Measurements from ENCODE around the gene TBX6.
"Not testable (repeated sequence)": the region's sequence is repeated elsewhere in the genome, so short reads cannot be mapped to it uniquely, and the experiment has no call there.

Gene TBX6

DNA sequence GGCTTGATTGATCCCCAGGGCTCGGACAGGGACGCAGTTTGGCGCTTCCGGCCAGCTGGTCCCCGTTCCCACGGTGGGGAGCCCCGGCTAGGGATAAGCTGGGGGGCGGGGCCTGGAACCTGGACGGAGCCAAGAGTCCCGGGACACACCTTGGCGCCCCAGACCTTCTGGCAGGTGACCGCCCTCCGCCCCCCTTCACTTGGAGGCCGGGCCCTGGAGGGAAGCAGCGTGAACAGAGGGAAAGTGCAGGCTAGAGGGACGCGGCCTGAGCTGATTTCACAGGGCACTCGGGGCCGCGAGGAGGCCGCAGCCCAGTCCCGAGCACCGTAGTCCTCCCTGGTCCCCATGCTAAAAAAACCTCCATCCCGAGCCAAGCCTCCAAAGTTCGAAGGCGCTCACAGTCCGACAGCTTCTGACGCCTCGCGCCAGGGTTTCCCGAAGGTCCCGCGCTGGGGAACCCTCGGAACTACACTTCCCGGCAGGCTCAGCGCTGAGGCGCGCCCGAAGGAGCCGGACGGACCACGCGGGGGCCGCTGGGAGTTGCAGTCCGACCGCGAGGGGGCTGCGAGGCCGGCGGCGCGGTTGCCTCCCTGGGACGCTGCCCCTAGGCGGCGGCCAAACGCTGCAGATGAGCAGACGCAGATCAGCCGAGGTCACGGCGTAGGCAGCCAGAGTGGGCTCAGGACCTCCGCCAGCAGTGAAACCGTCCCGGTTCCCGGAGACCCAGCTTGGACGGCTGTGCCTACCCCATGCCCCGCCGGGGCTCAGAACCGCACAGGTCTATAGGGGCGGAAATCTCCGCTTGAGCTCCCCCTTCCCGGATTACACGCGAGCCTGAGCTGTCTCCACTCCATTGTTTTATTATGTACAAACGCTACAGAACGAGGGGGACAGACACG lies at the start of gene TBX6:
Gene TBX6, minus strand, starts transcription at position 451 of the 899 bp plus-strand sequence. CDS start 731 bp downstream, outside the sequence.
- peak; percentile 84 to 93 for DNase-seq (ENCODE audit: low read depth in 2 of 2)

DNA sequence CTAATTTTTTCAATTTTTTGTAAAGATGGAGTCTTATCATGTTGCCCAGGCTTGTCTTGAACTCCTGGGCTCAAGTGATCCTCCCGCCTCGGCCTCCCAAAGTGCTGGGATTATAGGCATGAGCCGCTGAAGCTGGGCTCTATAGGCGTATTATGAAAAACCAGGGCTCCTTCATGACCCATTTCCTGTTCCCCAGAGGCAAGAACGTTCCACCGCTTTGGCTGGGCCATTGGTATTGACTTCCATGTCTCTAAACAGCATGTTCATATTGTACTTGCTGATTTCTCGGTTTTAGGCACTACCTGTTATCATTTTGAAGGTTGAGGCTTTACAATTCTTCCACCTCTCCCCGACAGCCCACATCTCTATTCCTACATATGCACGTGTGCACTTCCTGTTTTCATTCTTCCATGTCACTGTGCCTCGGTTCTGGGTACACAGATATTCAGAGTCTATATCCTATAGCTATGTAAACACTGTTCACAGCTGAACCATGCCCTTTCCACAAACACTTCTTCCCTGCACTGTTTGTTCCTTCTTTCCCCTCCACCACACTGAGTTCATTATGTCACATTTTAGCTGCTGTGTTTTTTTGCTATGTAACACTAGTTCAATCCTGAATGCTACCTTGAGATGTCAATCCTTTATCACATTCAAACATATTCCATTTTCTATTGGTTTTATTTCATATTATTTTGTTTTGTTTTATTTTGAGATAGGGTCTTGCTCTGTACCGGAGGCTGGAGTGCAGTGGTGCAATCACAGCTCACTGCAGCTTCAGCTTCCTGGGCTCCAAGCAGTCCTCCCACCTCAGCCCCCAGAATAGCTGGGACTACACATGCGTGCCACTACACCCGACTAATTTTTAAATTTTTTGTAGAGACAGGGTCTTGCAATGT lies 48.1 kb upstream of the TBX6 start:
- DNase-seq (ENCODE audit: low read depth in 2 of 2) = no peak

GRCh38 chr16:30137897-30138296 lies 46.2 kb upstream of the TBX6 start:
- DNase-seq (ENCODE audit: low read depth in 2 of 2) = no peak

- DNase-seq (ENCODE audit: low read depth in 2 of 2) = no peak
Observed at GRCh38 chr16:30136971-30137605, 45.4 kb upstream of the TBX6 start.

DNA sequence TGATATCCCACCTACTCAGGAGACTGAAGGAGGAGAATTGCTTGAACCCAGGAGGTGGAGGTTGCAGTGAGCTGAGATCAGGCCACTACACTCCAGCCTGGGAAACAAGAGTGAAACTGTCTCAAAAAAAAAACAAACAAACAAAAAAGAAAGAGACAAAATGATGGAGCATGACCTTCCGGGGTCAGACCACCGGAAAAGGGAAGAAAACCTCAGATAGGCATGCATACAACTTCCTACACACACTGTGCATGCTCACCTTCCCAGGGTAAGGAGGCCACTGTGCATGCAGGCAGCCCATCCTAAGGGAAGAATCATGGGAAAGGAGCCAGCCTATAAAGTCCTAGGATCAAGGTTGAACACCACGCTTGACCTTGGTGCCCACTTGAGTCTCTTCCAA lies 40.9 kb upstream of the TBX6 start:
- no peak for DNase-seq (ENCODE audit: low read depth in 2 of 2)

- no peak for DNase-seq (ENCODE audit: low read depth in 2 of 2)
Observed at GRCh38 chr16:30131869-30132475, 40.2 kb upstream of the TBX6 start.

DNA sequence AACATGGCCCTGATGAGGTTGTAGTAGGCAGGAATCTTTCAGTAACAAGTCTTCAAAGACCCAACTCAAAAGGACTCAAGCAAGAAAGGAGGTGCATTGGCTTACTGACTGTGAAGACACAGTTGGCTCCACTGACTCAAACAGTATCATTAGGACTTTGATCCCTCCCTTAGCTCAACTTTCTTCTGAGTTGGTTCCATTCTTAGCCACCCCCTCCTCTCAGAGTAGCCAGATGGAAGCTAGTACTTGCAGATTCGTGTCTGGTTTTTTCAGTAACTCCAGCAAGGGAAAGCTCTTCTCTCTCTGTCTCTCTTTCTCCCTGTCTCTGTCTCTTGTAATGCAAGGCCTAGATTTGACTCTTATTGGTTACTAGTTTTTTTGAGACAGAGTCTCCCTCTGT lies 36.3 kb upstream of the TBX6 start:
- no peak for DNase-seq (ENCODE audit: low read depth in 2 of 2)

DNA sequence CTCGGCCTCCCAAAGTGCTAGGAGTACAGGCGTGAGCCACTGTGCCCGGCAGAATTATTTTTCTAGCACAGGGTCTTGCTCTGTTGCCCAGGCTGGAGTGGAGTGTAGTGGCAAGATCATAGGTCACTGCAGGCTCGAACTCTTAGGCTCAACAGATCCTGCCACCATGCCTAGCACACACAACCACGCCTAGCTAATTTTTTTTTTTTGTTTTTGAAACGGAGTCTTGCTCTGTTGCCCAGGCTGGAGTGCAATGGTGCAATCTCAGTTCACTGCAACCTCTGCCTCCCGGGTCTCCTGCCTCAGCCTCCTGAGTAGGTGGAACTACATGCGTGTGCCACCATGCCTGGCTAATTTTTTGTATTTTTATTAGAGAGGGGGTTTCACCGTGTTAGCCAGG lies 34.0 kb upstream of the TBX6 start:
- DNase-seq (ENCODE audit: low read depth in 2 of 2) = not testable (repeated sequence)

GRCh38 chr16:30124985-30125379 lies 33.3 kb upstream of the TBX6 start:
- DNase-seq (ENCODE audit: low read depth in 2 of 2) = no peak

DNA sequence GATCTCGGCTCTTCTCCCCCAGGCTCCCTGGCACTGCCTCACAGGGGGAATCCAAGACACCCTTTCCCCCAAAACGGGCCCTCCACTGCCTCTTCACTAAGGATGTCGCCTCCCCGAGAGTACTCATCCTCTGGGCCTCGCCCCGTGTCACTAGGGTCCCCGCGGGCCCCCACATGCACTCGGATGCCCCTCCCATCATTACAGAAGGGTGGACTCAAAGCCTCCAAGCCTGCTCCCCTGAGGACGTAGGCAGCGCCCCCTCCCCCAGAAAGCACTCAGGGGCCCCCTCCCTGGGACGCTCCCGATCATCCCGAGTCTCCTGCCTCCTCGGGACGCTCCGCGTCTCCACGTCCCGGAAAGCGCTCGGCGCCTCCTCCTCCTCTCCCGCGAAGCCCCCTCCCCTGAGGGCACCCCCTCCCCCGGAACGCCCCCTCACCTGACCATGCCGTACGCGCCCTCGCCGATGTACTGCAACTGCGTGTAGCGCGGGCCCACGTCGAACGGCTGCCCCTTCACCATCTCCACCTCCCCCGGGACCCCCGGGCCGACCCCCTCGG lies 31.0 kb upstream of the TBX6 start:
- no peak for DNase-seq (ENCODE audit: low read depth in 2 of 2)

DNA sequence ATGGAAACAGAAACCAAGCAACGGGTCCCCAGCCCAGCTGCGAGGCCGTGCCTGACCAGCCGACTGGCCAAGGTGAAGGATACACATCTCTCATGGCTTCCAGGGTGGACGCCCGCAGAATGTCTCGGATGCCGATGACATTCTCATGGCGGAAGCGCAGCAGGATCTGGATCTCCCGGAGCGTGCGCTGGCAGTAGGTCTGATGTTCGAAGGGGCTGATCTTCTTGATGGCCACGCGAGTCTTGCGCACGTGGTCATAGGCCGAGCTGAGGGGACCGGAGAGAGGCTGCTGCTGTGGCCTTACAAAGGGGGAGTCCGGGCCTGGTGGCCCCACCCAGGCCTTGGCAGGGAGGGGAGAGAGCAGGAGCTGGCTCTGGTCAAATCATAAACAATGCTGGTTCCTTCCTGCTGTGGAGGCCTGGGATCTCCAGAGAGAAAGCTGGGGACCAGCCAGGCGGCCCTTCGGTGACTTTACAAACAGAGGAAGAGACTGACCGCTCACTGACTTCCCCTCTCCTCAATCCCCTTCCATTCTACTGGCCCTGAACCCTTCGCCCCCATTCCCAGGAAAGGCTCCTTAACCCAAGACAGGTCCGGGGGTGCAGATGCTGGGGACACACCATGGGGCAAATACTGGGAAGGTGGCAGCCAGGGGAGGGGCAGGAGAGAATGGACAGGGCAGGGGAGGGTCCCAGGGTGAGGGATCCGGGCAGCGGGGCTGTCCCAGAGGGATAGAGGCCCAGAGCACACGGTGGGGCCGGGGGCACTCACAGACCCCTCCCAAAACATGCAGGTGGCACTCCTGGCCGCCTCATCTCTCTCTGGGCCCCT lies 30.2 kb upstream of the TBX6 start:
- DNase-seq (ENCODE audit: low read depth in 2 of 2) = no peak

DNA sequence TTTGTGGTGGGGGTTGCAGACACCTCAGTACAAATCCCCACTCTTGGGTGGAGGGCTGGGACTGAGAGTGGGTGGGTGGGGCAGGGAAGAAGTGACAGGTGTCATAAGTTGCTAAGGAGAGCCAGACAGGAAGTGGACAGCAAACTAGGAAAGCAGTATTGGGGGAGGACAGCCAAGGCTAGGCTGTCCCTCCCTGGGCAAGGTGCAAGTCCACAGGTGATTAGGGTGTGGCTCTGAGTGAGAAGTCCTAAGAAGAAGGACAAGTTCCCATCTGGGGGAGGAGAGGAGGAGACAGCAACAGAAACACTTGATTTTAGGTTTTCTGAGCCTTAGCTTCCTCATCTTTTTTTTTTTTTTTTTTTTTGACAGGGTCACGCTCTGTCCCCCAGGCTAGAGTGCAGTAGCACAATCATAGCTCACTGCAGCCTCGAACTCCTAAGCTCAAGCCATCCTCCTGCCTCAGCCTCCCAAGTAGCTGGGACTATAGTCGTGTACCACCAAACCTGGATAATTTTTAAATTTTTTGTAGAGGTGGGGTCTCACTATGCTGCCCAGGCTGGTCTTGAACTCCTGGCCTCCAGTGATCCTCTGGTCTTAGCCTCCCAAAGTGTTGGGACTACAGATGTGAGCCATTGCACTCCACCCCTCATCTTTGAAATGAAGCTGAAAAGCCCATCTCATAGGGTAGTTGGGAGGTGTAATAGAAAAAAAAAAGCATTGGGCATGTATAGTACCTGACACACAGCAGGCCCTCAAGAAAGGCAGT lies 28.8 kb upstream of the TBX6 start:
- DNase-seq (ENCODE audit: low read depth in 2 of 2) = no peak

- no peak for DNase-seq (ENCODE audit: low read depth in 2 of 2)
Observed at GRCh38 chr16:30119428-30119827, 27.7 kb upstream of the TBX6 start.

DNA sequence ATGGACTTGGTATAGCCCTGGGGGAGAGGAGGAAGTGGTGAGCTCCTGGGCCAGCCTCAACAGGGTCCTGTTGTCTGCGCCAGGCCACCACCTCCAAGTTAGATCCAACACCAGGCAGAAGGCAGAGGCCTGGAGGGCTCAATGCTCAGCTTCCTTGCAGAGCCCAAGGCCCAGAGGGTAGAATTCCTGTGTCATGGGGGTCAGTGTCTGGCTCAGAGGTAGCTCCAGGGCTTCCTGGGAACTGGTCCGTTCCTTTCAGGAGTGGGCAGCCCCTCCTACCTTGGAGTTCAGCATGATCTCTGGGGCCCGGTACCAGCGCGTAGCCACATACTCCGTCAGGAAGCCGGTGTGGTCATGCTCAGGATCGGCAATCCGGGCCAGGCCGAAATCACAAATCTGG lies 26.0 kb upstream of the TBX6 start:
- no peak for DNase-seq (ENCODE audit: low read depth in 2 of 2)

DNA sequence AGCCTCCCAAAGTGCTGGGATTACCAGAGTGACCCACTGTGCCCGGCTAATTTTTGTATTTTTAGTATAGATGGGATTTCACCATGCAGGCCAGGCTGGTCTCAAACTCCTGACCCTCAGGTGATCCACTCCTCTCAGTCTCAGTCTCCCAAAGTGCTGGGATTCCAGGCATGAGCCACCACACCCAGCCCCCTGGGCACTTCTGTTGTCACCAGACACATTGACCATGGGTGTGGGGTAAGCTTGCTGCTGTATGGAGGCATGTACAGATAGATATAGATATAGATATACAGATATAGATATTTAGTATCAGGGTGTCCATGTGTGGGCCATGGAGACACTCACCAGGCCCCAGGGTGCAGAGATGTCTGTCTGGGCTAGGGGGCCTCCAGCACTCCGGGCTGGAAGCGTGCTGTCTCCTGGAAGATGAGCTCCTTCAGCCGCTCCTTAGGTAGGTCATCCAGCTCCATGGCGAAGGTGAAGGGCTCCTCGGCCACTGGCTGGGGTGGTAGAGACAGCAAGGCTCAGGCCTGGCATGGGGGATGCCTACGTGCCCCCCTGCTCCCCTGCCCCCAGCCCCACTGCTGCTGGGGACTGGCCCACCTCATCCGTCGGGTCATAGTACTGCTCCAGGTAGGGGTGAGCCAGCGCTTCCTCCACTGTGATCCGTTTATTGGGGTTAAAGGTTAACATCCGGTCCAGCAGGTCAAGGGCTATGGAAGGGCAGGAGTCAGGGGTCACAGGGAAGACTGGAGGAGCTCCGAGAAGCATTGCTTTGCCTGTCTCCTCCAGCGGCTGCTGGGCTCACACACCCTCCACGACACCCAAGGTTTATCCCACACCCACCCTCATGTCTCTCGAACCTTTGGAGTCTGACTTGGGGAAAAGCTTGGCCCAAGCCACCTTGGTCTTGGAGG lies 24.8 kb upstream of the TBX6 start:
- no peak for DNase-seq (ENCODE audit: low read depth in 2 of 2)

DNA sequence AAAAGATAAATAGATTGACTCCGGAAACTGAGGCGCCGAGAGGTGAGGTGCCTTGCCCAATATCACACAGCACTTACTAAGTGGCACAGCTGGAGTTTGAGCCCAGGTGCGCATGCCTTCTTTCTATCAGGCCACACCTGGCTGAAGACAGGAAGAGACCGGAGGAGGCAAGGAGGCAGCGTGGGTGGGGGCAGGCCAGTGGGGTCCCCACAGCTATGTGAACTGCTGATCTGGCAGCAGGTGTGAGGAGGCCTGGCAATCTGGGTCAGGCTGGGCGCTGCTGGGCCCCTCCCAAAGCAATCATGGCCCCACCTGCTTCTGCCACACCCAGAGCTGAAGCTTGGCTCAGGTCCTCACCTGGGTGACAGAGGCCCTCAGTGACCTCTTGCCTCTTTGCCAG lies 23.5 kb upstream of the TBX6 start:
- no peak for DNase-seq (ENCODE audit: low read depth in 2 of 2)

DNA sequence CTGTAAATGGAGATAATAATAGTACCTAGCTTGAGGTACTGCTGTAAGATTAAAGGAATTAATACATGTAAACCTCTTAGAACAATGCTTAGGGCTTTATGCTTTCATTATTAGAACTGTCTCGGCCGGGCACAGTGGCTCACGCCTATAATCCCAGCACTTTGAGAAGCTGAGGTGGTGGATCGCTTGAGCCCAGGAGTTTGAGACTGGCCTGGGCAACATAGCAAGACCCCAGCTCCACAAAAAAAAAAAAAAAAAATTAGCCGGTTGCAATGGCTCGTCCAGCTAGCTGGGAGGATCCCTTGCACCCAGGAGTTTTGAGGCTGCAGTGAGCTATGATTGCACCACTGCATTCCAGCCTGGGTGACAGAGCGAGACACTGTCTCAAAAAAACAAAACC lies 23.1 kb upstream of the TBX6 start:
- not testable (repeated sequence) for DNase-seq (ENCODE audit: low read depth in 2 of 2)

GRCh38 chr16:30114411-30114810 lies 22.7 kb upstream of the TBX6 start:
- no peak for DNase-seq (ENCODE audit: low read depth in 2 of 2)

Measured in stimulated activated CD4-positive, alpha-beta T cell treated with anti-CD3 and anti-CD28 coated beads, Interleukin-12 subunit alpha, Interleukin-12 subunit beta, amount 100 ng/mL, for 24 hours (primary cell).